ENCODE data around the gene BTG2.

BTG2 gene

DNA sequence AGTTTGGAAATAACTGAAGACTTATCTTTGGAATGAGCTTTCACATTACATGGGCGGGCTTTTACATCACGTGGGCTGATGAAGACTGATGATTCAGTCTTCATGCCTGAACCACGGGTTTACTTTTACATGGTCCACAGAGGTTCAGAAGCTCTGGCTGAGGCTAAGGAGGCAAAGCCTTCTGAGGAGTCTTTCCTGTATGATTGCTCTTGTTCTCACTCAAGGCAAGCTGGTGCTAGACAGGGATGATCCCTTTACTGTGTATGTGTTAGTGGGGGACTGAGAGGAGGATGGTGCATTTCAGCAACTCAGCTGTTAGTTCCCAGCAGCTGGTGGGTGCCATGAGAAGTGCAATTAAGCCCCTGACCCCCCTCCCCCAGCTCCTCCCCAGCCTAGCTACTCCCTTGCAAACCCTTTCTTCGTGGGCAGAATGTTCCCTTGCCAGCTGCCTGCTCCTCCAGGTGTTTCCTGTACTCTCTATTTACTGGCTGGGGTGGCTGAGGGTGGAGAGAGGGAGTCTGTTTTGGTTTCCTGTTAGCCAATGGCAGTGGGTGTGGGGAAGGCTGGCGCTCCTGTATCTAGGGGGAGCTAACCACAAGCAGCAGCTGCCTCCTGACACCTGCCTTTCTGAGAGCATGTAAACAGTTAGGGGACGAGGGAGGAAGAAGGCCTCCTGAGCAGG is 15.4 kb downstream of the BTG2 start:
- DNase-seq: no peak

DNA sequence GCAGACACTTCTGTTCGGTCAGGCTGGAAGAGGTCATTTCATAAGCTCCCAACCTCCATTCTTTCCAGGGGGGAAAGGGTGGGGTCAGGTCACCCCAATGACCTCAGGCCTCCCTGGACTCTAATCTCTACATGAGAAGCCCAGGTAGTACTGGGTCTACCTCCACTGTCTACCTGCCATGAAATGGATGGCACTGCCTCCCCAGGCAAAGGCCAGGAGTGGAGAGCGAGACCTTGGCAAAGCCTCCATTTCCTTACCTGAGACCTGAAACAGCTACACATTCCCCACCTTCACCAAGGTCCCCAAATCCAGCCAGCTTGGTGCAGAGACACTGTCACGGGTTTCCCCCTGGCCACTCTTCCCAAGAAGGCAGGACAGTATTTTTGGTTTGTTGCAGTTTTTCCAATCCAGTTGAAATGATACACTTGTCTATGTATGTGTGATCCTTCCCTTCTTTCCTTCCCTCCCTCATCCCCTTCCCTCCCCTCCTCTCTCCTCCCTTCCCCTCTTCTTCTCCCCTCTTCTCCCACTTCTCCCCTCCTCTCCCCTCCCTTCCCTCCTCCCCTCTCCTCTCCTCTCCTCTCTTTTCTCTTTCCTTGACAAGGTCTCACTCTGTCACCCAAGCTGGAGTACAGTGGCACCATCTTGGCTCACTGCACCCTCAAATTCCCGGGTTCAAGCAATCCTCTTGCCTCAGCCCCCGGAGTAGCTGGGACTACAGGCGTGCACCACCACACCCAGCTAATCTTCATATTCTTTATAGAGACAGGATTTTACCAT is 16.1 kb downstream of the BTG2 start:
- DNase-seq: no peak

DNA sequence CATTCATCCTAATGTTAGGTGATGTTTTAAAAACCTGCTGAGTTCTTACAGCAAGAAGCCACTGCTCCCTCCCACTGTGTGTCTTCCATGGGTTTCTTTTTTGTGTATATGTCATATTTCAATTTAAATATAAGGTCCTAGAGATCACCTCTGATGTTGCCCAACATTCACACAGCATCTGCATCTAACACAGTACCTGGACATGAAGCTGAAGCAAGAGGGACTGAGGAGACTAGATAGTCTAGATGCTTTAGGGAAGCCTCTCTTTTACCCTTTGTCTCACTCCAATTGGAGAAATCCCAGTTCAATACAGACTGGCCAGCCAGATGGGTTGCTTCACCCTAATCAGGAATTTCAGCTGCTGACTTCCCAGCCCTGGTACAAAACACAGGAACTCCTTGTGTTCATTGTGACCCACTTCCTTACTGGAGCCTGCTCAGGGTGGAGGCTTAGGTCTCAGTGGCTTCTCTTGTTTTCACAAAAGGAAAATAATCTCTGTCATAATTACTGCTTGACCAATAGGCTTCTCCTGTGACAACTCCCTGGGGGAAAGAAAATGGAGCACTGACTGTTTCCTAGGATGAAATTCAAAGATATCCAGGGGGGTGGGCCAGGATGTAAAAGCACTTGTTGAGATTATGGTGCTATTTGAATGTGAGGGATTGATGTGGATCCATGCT is 17.3 kb downstream of the BTG2 start:
- no peak for DNase-seq

DNA sequence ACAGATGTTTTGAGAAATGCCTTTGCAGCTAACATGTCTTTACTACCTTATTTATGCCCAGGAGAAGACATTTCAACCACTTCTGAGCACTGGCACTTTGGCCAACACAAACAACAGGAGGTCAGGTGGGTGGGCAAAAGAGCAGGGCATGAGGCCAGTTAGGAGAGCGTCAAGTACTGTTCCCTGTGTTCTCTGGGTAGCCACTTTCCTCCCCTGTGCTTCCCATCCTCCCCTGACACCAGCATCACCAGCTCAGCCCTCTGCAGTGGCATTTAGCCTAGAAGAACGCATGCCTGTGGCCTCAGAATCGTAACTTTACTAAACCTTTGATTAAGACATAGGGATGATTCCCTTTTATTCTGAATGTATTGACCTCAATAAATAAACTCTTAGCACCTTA is 18.3 kb downstream of the BTG2 start:
- no peak for DNase-seq

DNA sequence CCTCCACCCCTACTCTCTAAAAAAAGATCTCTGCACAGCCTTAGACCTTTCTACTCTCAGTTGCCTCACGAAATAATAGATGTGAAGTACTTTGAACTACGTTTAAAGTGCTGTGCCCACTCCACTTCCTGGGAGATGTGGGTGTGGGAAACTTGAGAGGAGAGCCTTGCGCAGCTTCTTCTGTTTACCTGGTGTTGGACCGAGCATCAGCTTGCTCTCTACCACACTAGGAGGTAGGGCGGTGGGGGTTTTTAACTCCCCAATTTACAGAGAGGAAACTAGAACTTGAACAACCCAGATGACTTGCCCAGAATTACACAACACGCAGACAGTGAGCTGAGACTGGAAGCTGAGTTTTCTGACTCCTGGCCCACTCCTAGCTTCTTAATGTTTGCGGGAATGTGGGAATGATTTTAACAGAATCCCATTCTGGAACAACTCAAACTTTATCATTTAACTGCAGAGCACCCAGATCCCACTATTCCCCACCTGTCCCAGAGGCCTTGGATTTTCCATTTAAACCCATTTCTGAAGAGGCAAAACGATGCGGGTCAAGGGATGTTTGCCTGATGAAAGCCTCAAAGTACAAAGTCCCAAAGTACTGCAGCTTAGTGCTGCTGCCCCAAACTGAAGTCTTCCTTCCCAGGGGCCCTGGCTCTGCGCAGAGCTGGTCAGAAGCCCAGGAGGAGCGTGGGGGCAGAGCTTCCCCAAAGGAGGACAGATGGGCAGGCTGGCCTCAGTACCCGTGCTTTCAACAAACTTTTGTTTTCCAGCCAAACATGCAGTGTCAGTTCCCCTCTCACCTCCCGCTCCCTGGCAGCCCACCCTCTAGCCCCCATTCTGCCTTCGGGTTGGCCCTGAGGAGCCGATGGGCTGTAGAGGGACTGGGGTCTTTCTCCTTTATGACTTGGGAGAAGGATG is 19.0 kb downstream of the BTG2 start:
- DNase-seq: no peak

DNA sequence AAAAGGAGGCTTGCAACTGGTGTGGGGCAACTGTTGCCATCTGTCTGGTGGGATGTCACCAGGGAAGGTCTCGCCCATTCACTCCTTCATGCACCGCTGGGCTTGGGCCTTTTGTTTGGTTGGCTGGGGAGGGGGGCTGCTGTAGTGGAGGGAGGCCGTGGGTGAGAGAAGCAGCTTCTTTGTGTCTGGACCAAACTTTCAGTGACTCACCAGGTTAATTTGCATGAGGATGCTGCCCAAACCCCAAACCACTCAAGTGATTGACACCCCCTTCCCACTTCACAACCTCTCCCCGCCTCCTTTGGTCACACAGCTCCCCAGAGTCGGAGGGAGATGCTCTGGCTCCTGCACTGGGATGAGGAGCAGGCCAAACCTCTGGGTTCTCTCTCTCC is 19.7 kb downstream of the BTG2 start:
- DNase-seq: no peak

DNA sequence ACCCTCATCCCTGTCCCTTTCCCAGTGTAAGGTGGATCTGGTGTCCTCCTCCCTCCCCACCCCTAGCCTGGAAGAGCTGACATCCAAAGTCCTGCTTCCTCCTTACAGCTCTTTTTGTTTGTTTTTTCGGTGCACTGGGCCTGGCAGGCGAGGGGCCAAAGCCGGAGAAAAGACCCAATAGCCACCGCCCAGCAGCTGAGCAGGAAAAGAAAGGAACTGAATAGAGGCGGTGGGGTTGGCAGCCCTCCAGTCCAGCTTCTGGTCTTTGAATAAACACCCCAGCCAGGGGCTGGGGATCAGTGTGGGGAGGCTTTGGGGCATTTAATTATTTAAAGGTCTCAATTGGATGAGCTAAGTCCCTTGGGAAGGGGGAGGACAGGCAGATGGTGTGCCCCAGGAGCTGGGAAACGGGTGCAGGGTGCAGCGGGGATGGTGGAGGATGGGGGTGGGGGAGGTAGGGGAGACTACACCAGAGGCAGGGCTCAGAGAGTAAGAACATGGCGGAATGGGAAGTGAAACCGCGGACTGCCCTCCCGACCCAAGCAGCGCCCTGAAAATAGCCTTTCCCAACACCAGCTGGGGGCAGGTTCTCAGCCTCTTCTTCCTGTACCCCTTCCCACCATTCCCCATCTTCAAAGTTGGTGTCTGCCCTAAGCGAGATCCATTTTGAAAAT is 20.2 kb downstream of the BTG2 start:
- DNase-seq: no peak

DNA sequence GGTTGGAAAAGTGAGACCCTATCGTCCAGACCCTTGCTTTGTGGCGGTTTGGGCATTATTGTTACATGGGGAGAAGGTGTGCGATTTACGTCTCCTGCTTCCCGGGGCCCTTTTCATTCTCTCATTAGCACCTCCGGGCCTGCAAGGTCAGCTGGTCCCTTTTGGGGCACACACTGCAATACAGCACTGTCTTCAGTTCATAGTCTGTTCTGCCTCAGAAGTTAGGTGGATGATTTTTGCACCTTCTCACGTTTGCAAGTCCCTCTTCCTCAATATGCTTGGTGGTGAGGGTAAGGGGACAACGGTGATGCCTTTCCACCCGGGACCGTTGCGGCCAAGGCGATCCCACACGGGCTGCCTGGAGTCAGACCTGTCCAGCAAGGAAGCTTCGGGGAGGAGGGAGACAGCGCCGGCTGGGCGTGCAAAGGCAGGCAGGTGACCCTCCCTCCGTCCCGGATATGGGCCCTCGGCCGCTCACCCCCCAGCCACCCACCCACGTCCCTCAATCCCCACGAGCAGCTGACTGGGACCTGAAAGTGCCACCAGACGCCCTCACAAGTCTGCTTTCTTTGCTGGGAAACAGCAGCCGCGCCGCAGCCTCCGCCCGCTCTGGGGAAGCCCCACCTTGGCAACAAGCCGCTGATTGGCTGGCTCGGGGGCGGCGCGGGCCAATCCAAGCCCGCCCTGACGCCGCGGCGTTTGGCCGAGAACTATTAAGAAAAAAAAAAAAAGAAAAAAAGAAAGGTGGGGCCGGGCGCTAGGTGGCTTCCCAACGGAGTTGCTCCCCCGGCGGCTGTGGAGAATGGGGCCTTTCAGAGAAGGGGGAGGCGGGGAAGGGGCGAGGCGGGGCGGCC is 21.7 kb downstream of the BTG2 start:
- DNase-seq: peak; percentile 79

DNA sequence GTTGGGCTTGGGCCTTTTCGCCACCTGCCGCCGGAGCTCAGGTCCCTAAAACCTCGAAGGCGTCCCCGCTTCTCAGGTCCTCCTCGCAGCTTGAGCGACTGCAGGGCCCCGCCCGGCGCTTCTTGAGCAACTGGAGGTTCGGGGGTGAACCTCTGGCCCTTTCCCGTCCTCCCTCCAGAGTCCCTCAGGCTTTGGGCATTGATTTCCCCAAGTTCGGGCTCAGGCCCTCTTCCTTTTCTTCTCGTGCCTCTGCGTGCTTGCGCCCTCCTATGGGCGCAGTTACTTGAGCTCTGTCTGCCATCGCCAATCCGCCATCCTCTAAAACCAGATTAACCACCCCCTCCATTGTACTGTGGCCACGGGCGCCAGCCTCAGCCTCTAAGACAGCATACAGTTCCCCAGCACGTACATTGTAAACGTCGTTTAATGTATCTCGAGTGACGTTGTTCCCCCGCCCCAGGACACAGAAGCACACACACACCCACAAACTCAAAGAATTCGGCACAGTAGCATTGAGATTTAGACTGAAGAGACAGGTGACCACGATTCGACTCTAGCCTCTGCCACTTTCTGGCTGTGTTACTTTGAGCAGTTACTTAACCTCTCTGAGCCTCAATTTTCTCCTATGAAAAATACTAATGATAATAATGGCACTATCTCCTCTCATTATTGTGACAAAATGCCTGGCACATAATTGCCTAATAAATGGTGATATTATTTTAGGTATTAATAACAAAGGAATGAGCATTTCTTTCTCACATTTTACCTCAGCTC is 22.6 kb downstream of the BTG2 start:
- DNase-seq: peak; percentile 49

DNA sequence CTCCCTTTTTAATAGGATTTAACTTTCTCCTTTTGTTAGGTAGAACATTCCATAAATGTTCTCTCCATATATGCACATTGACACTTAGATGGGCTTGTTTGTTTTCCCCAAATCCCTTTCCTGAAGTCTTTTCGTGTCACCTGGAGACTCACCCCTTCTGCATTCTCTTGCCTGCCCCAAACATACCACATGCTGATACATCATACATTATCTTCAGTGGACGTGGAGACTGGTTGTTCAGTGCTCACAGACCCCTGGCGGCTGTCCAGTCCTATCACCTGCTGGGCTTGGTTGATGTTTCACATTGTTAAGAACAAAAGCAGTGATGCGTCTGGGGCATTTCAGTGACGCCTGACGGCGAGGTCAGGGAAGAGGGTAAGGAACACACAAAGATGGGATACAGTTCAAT is 23.4 kb downstream of the BTG2 start:
- no peak for DNase-seq

DNA sequence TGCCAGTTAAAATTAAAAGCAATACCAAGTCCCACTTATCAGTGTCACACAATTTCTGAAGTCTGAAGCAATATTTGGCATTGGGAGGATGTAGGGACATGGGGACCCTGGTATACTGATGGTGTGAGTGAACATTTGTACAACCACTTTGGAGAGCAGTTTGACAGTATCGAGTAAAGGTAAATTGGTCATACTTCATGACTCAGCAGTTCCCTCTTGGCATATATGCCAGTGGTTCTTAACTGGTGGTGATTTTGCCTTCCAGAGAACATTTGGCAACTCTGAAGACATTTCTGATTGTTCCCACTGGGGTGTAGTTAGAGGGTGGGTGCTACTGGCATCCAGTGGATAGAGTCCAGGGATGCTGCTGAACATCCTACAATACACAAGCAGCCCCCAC is 25.9 kb downstream of the BTG2 start:
- no peak for DNase-seq

DNA sequence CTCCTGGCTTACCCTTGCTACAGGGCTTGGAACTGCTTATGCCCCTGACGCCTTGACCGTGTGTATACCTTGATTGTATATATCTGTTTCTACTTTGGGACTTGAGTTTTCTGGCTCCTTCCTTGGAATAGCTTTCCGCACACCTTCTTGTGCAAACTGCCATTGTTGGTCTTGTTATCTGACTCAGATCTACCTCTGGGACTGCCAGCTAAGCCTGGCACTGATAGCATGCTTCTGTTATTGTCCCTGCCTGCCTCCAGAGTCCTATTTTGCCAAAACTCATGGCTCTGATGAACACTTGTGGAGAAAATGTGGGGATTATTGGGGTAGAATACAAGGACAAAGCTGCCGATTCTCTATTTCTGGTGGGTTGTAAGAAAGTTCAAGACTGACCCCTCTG is 30.2 kb downstream of the BTG2 start:
- no peak for DNase-seq

DNA sequence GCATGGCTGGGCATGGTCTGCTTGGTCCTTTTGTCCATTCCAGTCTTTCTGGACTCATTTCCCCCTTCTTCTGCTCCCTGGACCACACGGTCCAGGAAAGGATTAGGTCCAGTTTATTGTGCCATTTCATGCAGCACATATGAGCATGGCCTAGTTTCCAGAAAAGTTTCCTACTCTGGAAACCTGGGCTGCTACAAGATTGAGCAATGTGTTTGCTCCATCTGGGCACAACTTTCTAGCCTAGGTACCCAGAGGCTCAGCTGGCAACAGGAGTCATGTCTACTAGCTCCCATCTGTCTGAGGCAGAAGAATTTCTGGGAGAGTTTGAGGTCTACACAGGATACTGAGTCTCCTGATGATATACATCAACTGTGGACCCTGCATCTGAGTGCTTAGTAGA is 30.8 kb downstream of the BTG2 start:
- no peak for DNase-seq

DNA sequence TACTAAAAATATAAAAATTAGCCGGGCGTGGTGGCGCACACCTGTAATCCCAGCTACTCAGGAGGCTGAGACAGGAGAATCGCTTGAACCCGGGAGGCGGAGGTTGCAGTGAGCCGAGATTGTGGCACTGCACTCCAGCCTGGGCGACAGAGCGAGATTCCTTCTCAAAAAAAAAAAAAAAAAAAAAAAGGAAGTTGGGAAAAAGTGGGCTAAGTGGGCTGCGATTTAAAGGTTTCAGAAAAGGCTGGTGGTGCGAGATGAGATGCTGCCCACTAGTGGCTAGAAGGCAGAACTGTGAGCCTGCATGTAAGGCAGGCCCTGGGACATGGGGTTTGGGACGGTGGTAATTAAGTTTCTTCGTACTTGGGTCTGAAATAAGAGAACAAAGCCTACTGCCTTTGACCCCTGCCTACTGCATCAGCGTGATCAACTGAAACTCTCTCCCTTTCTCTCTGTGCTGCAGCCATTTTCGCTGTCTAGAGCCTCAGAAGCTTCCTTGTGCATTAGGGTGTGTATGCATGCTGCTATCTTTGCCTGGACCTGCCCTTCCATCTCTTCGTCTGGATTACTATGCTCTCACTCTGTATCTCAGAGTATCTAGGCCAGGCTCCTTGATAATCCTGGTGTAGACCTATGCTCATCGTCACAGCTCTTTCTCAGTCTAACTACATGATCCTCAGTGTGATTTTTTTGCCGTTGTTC is 33.2 kb downstream of the BTG2 start:
- DNase-seq: peak; percentile 43

DNA sequence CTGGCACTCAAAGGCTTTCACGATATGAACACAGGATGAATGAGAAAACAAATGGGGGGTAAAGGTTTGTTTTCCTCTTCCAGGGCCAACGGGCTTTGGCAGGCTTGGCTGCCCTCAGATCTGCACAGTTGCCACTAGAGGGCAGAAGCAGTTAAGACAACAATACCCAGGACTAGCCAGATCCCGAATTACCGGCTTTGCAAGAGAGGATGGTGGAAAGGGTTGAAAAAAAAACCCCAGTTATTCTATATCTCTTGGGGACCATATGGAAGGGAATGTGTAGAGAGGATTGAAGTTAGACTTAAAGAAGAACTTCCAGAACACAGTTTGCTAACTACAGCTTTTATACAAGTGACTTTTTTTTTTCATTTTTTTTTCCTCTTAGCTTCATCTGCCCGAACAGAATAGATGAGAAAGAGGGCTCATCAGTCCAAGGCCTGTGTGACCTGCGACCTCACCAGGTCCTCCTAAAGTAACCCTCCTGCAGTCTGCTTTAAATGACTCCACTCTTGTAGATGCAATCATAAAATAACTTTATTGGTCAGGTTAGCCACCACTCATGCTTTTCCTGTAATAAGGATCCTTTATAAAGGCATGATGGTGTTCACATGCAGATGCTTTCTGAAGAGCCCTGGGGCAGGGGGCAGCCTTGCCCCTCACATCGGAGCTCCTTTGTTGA is 34.9 kb downstream of the BTG2 start:
- DNase-seq: peak; percentile 77

DNA sequence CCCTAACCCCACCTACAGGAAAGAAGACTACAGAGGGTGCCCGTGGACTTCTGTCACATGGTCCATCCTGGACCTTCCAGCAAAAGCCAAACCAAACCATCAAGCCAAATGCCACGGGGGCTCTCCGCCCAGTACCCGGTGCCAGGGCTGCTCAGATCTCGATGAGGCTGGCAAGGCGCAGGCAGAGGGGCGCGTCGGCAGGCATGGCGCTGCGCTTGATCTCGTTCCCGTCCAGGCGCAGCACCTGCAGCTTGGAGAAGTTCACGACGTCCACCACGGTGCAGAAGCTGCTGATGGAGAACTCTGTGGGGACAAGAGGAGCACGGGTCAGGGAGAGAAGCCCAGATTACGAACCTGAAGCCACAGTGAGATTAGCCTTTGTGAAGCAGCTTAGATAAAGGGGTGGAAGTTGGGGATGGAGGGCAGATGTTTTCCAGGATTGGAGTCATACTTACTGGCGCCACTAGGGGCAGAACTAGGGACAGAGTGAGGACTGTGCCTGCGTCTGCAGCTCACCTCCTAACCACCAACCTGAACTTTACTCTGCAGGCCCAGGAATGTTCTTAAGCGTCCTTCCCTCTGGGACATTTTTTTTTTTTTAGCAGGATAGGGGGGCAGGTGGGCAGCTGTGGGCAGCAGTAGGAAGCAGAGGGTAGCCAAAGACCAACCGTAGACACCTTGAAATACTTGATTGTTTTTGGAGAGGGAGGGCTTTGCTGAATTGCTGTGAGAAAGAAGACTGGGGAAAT is 37.0 kb downstream of the BTG2 start:
- DNase-seq: peak; percentile 25

DNA sequence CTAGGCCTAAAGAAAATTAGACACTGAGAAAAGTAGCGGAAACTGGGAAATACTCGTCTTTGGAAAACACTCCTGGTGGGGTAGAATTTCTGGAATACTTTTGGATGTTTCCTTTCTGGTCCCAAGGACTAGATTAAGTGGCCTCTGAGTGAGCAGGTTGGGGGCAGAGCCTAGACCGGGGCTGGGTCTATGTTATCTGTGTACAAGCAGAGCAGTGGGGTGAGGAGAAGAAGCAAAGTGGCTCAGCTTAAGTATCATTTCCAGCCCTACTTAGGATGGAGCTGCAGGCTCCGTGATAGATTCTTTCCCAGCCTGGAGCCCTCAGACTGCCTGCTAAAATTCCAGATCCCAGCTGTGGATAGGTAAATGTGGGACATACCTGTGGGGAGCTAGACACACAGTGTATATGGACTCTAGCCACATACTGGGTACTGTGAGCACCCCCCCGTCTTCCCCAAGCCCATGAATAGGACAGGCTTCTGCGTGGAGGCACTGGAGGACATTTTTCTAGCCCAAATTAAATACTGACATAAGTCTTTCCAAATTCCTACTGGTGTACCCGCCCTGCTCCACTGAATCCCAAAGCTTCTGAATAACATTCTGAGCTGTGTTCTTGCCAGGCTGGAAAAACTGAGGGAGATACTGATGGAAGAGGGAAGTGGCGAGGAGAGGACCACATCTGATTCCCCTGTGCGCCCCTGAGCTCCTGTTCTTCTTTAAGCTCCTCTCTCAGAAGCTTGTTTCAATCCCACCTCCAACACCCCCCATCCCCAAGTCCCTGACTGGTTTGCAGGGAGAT is 38.8 kb downstream of the BTG2 start:
- DNase-seq: no peak
